GM18909 (cell line): ENCODE results near the gene UBP1.

Experiments
- ATAC-seq: cut with Tn5 transposase; IDR thresholded peaks from one replicate; pipeline ENCODE4 v1.9.1; 2021; ENCODE audit warnings: mild to moderate bottlenecking; ENCODE audit not compliant: unreplicated experiment, poor library complexity

Gene UBP1

DNA sequence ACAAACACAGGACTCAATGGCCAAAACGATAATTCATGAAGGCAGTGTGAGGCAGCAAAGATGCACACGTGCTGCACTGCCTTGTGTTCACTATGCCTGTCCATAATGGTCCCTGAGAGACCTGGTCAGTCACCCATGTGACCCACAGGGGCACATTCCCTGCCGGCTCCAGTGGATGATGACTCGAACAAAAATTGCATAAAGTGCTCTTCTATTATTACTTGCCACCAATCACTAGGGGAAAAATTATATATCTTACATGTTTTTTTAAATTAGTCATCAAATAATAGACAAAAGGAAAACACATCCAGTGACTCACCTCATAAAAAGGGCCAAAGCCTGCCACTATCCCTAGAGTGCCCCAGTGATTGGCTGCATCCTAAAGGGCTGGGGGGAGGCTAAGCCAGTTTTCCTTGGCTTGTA lies 47.5 kb downstream of the UBP1 start:
- ATAC-seq: no peak

DNA sequence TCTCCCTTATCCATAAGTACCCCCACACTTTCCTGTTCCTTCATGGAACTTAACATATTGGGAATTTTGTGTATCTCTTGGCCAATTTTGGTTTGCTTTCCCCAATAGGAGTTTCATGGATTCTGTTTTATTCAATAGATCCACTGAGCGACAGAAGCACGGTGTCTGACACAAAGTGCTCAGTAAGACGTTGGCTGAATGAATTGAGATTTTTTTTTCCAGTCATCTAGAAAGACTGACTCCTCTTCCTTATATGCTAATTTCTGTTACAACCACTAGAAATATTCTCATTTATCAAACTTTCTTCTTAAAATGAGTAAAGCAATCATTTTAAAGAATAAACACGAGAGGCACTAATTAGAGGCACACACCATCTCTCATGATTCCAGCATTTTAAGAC lies 48.1 kb downstream of the UBP1 start:
- ATAC-seq: no peak

- ATAC-seq: no peak
Observed at GRCh38 chr3:33391255-33391995, 48.8 kb downstream of the UBP1 start.

GRCh38 chr3:33389908-33390307 lies 50.3 kb downstream of the UBP1 start:
- ATAC-seq: no peak

GRCh38 chr3:33388374-33389100 lies 51.7 kb downstream of the UBP1 start:
- no peak for ATAC-seq

GRCh38 chr3:33386631-33387030 lies 53.6 kb downstream of the UBP1 start:
- no peak for ATAC-seq

- ATAC-seq: no peak
Observed at GRCh38 chr3:33385423-33385822, 54.8 kb downstream of the UBP1 start.

- ATAC-seq: no peak
Observed at GRCh38 chr3:33383951-33384350, 56.3 kb downstream of the UBP1 start.

DNA sequence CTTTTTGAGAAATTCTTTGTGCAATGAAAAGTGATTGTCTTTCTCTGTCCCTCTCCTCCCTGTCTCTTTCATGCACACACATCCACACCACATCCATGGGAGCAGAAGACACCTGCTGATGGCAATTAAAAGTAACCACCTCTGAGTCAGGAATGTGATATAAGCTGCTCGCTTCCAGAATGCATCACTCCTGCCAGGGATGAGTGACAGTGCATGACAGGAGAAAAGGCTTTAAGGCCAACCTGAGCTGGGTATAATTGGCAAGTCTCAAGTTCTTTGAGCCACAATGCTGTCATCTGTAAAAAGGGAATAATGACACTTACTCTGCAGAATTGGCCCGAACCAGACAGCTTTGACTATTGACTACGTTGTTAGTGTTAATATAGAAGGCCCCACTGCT lies 59.6 kb downstream of the UBP1 start:
- ATAC-seq: no peak

DNA sequence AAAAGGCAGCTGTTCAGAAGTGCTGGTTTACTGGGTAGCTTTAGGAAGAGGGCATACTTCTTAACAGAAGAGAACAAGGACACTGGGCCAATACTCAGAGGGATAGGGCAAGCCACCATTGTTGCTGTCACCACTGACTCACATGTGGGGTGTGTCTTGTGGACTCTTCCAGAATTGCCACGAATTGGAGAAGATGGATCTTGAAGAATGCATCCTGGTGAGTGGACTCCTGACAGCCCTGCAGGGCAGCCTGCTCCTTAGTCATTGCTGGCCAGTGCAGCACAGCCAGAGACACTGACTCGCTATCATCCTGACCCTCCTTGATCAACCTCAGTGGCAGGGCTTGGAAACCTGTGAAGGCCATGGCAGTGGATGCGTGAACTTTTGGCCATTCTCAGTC lies 62.3 kb downstream of the UBP1 start:
- ATAC-seq: no peak

GRCh38 chr3:33377489-33377888 lies 62.7 kb downstream of the UBP1 start:
- no peak for ATAC-seq

DNA sequence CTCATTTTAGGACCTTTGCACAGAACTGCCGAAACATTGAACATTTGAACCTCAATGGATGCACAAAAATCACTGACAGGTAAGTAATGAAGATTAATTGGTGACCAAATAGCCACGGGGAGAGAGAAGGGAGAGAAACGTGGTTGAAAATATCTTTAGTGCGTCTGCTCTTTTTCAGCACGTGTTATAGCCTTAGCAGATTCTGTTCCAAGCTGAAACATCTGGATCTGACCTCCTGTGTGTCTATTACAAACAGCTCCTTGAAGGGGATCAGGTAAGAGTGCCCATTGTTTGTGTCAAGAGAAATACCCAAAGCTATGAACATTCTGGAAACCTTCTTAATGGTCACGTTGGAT lies 67.1 kb downstream of the UBP1 start:
- ATAC-seq: no peak

DNA sequence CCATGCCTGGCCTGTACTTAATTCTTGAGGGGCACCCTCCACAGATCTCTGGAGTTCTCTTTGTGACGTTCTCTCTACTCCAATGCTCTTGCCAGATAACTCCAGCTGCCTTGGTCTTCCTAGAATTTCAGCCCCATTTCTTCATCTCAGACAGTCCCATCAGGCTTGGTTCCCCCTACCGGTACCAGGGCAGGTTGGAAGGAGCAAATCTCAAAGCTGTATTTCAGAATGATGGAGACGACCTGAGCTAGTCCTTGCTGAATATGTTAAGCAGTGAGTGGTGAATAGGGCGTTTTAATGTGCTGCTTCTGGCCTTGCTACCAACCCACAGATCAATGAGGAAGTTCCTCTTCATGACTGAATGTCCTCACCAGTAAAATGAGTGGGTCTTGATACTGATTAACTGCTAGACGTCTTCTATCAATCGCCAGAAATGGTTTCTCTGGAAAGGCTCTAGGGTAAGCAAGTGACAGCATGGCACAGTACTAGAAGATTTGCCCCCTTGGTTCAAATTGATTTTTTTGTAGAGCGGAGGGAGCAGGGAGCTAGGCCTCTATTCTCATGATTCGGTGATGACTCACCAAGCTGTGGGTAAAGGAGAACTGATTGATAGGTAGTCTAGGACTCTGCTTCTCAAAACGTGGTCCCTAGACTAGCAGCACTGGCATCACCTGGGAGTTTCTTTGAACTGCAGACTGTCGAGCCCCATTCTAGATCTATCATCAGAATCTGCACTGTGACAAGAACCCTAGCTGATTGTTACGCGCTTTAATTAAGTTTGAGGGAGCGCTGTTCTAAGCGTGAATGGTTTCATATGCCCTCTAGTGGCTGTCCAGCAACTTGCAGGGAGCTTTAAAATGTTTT lies 67.8 kb downstream of the UBP1 start:
- peak; percentile 74 for ATAC-seq

- no peak for ATAC-seq
Observed at GRCh38 chr3:33364531-33365128, 75.6 kb downstream of the UBP1 start.

GRCh38 chr3:33364060-33364459 lies 76.1 kb downstream of the UBP1 start:
- ATAC-seq: no peak

DNA sequence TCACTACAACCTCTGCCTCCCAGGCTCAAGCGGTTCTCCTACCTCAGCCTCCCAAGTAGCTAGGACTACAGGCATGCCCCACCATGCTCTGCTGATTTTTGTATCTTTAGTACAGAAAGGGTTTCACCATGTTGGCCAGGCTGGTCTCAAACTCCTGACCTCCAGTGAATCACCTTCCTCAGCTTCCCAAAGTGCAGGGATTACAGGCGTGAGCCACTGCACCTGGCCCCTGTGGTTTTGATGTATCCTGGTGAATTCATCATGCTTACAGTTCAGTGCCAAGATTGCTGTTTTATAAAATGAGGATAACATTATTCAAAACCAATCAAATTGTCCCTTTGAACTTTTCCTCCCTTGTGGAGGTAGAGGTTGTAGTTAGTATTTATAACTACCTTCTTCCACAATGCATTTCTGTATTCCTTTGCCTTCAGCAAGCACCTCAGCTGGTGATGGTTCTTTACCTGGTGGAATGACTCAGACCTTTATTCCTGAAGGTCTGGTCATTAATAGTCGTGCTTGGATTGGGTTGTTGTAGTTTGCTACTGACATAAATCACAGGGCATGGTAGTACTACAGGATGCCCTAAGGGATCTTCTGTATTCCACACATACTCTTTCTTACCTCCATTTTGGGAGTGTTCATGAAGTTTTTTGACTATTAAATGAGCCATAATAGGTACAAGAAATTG lies 76.9 kb downstream of the UBP1 start:
- ATAC-seq: no peak

GRCh38 chr3:33360136-33360825 lies 79.9 kb downstream of the UBP1 start:
- ATAC-seq: no peak

GRCh38 chr3:33358172-33358781 lies 81.9 kb downstream of the UBP1 start:
- no peak for ATAC-seq

- ATAC-seq: no peak
Observed at GRCh38 chr3:33355611-33356010, 84.6 kb downstream of the UBP1 start.
